Choroid plexus epithelial cell (primary cell): ENCODE data around the gene RREB1.

Experiments used
- DNase-seq: peaks from one replicate; pipeline ENCODE4 v3.0.0-alpha.2; 2010; ENCODE audit warnings: low read depth
- H3K4me3 ChIP-seq: 2 replicates; pipeline ENCODE4 v1.5.1; 2011; ENCODE audit warnings: low read depth, mild to moderate bottlenecking, control low read depth, low read length, moderate library complexity
- TF ChIP-seq, protein P1 (sequence below): conservative IDR thresholded peaks from 2 replicates; pipeline ENCODE4 v1.5.1; 2011; ENCODE audit warnings: low read depth, mild to moderate bottlenecking, control low read depth, inconsistent platforms, low read length, moderate library complexity

Gene RREB1

DNA sequence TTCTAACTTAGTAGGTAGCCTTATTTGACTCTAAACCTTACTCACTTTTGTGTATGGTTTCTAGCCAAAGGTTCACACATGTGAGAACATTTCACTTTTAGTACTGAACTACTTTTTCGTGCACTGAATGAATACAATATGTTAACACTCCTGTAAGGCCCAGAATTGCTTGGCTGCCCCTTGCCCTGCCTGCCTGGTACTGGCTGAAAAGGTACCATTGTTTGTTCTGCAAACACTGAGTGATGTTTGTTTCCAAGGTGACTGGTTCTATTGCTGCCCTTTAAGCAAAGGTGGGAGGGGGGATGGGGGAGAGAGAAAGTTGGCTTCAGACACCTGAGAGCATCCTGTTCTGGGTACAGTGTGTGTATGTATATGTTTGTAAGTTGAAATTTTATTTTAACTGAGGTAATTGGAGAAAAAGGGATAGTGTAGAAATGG, 31.2 kb downstream of the RREB1 start:
- TF ChIP-seq, protein P1, sequence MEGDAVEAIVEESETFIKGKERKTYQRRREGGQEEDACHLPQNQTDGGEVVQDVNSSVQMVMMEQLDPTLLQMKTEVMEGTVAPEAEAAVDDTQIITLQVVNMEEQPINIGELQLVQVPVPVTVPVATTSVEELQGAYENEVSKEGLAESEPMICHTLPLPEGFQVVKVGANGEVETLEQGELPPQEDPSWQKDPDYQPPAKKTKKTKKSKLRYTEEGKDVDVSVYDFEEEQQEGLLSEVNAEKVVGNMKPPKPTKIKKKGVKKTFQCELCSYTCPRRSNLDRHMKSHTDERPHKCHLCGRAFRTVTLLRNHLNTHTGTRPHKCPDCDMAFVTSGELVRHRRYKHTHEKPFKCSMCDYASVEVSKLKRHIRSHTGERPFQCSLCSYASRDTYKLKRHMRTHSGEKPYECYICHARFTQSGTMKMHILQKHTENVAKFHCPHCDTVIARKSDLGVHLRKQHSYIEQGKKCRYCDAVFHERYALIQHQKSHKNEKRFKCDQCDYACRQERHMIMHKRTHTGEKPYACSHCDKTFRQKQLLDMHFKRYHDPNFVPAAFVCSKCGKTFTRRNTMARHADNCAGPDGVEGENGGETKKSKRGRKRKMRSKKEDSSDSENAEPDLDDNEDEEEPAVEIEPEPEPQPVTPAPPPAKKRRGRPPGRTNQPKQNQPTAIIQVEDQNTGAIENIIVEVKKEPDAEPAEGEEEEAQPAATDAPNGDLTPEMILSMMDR, result no peak
- DNase-seq, result no peak
- no peak overlapping the region for H3K4me3 ChIP-seq

DNA sequence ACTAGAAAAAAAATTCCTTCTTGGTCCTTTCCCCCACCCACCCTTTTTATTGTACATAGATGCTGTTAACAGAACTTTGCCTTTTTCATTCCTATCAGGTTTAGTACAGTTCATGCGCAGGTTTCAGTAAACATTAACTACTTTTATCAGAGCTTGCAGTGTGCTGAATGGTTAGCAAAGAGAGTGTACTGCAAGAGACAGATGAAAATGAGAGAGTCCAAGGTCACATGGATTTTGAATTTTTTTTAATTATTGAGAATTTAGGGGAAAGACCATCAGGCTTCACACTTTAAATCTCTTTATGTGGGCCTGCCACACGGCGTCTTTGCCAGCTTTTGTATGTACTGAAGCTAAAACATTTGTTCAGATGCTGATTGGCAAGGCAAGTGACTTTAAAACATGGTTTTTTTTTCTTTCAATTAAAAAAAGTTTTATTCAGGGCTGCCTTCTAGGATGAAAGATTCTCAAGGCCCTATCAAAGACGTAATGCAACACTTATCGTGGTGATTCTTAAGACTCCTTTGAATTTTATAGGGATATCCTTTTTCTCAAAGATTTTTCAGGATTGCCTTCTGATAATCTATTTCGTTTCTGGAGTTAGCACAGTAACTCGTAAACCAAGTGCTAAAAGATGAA, 32.2 kb downstream of the RREB1 start:
- H3K4me3 ChIP-seq, result no peak overlapping the region
- no peak for DNase-seq
- TF ChIP-seq, protein P1, result no peak

DNA sequence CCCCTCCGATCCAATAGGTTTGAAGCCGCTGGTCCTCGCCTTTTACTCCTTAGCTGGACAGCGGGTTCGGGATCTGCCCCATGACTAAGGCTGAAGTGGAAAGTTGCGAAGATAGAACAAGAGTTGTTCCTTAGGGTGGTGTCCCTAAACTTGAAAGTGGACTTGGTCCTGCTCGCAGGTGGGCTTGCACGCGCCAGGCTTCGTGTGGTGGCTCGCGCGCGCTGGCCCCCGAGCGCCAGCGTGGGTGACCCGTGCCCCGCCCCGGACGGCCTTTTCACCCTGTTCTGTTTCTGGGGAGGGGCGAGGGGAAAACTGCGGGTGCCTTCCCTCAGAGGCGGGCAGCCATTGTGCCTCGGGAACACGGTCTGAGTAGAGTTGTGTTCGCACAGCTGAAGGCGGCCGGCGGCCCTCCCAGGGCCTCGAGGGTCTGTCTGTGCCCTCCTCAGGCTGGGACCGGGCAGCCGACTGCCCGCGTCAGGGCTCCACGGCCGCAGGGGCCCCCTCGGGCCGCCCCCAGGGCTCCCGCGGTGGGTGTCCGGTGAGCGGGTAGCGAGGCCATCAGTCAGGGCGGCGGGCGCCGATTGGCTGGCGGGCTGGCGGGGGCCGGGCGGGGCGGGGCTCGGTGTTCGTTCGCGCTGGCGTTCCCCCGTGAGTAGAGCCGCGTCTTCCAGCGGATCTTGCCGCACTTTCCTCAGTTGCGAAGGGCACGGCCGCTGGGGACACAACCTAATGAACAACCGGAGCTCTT, 33.0 kb downstream of the RREB1 start:
- peak overlapping the region; percentile 76 for H3K4me3 ChIP-seq
- TF ChIP-seq, protein P1, result no peak
- DNase-seq, result peak; percentile 76

DNA sequence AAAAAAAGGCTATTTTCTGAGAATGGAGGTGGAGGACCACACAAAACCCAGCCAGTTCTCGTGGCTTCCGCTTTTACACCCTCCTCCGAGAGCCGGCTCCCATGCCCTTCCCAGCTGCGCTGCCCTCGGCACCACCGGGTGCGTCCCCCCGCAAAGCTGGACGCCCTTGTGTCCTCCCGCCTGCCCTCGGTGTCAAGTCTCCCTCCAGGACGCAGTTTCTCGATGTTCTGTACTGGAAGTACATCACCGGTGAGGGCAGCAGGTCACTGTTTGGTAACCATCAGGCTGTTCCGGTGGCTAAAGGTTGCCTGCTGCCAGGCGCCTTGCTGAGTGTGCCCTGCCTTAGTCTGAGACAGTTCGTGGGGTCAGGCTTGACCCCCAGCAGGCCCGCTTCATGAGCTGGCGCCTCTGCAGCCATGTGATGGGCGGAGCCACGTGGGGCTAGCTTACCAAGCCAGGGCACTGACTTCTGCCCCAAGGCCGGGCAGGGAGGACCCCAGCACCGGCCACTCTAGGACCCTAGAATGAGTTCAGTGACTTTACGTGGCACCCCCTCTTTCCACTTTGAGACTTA, 34.6 kb downstream of the RREB1 start:
- DNase-seq, result no peak
- TF ChIP-seq, protein P1, result no peak
- no peak overlapping the region for H3K4me3 ChIP-seq

DNA sequence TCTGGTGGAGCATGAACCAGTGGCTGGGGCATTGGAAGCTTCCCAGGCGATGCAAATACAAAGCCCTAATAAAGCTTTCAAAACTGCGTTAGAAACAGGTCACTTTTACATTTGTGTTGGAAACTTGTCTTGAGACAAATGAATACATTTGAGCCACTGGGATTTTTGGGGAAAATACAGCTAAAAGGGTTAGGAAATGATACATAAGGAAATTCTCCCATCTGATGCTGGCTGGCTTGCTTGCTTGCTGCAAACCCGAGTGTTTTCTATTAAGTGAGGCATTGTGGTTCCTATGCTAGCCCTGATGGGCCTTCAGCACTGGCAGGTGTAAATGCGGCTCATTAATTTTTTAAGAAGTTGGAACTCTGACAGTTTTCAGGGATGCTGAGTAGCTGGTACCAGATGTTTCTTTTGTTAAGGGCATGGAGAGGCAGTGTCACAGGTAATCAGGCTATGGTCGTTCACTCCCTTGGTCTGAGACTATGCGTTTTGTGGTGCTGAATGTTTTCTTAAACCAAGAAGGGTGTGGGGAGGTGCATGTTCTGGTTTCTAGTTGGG, 35.2 kb downstream of the RREB1 start:
- TF ChIP-seq, protein P1, result no peak
- H3K4me3 ChIP-seq, result no peak overlapping the region
- DNase-seq, result no peak

DNA sequence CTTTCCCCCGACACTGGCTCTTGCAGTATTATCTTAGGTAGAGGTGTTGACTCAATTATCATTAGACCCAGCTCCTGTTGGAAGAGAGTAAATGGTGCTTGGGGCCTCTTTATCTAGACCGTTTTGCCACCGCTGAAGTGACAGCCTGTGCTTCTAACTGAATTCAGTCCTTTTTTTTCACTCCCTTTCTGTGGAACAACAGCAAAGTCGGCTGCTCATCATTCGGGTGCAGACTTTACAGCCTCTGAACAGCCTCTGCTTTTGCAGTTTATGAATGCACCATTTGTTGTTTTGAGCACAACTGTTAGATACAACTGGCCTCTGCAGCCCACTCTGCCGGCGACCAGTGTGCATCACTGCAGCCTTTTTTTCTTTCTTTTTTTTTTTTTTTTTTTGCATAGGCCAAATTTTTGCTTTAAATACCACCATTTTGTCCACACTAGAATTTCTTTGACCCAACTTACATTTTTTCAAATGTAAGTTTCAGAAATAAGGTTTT, 35.8 kb downstream of the RREB1 start:
- TF ChIP-seq, protein P1, result peak; percentile 54
- no peak overlapping the region for H3K4me3 ChIP-seq
- no peak for DNase-seq
